HG03520 (cell line): ENCODE measurements around the gene ANKRD60.

ENCODE experiments used
- ATAC-seq: cut with Tn5 transposase; IDR thresholded peaks from one replicate; pipeline ENCODE4 v1.9.1; 2021; ENCODE audit warnings: mild to moderate bottlenecking, moderate library complexity; ENCODE audit not compliant: unreplicated experiment

The ANKRD60 gene

GRCh38 chr20:58167759-58168158, 60.7 kb downstream of the ANKRD60 start:
- ATAC-seq, result no peak
